ENCODE measurements around the gene PFDN4.

DNA sequence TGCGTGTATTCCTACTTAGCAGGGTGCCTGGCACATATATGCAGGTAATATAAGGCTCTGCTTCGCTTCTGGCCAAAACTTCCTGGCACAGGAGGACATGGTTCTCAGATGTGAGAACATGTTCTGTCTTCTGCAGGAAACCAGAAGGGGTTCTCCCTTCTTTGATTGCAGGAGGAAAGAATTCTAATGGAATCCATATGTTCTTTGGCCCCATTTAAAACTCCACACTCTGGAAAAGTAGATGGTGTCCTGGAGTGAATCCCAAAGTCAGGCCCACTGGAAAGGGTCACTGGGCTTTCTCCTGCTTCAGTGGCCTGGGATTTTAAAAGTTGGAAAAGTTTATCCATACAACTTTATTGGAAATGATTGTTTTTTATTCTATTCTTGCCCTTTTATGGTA is 17.7 kb upstream of the PFDN4 start:
- TF ChIP-seq, protein P1, sequence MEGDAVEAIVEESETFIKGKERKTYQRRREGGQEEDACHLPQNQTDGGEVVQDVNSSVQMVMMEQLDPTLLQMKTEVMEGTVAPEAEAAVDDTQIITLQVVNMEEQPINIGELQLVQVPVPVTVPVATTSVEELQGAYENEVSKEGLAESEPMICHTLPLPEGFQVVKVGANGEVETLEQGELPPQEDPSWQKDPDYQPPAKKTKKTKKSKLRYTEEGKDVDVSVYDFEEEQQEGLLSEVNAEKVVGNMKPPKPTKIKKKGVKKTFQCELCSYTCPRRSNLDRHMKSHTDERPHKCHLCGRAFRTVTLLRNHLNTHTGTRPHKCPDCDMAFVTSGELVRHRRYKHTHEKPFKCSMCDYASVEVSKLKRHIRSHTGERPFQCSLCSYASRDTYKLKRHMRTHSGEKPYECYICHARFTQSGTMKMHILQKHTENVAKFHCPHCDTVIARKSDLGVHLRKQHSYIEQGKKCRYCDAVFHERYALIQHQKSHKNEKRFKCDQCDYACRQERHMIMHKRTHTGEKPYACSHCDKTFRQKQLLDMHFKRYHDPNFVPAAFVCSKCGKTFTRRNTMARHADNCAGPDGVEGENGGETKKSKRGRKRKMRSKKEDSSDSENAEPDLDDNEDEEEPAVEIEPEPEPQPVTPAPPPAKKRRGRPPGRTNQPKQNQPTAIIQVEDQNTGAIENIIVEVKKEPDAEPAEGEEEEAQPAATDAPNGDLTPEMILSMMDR (IDR thresholded peaks at IDR 0.05; ENCODE audit: low read depth, low read length) = no peak
- TF ChIP-seq EZH2phosphoT487 (IDR thresholded peaks at IDR 0.05; ENCODE audit: low read depth) = no peak

Data from OCI-LY3 (cell line).